ENCODE results near the gene DYNC1H1.

- TF ChIP-seq ATF2 (CRISPR knock-in tag; IDR thresholded peaks at IDR 0.05; ENCODE audit: borderline replicate concordance, low read depth) (no peak), CTCF (IDR thresholded peaks at IDR 0.05) (no peak), ZNF423 (CRISPR knock-in tag; IDR thresholded peaks at IDR 0.05) (no peak), TEAD4 (CRISPR knock-in tag; IDR thresholded peaks at IDR 0.05) (no peak), TCF7 (CRISPR knock-in tag; IDR thresholded peaks at IDR 0.05; ENCODE audit: low read depth) (no peak), CREM (CRISPR knock-in tag; IDR thresholded peaks at IDR 0.05) (no peak), ZNF281 (CRISPR knock-in tag; IDR thresholded peaks at IDR 0.05) (no peak), ZNF425 (CRISPR knock-in tag; conservative IDR thresholded peaks at IDR 0.05) (no peak), AFF4 (CRISPR knock-in tag; IDR thresholded peaks at IDR 0.05; ENCODE audit: borderline replicate concordance) (no peak), ZNF138 (CRISPR knock-in tag; conservative IDR thresholded peaks at IDR 0.05) (no peak)
Observed at GRCh38 chr14:101977311-101978071, 13.1 kb downstream of the DYNC1H1 start.
